Measurements from ENCODE around the gene SLC17A9. TPM values are rescaled to one million over a fixed set of nuclear protein-coding genes. Genes with fewer than 3 reads are reported as not detected.

The SLC17A9 gene
- total and polyA plus RNA-seq, 7 experiments from 2014 or later, result 0.44 to 12.6 (median 3.5) TPM

GRCh38 chr20:63014287-63014686 lies 61.8 kb downstream of the SLC17A9 start:
- H3K36me3 Mint-ChIP-seq, result peaks cover 0 to 13% (median 3%) of the 10 kb centered on the region in 5 donors
- no peak overlapping the region for H3K27ac ChIP-seq (ENCODE audit: low read depth, low read length)
- H3K36me3 ChIP-seq (ENCODE audit: control insufficient read depth in 2 of 3, insufficient read depth in 3 of 3, low read length in 3 of 3), result no peaks in the 10 kb centered on the region
- H3K4me3 ChIP-seq (ENCODE audit: low read length), result no peak overlapping the region
- H3K27ac Mint-ChIP-seq, result no peak overlapping the region
- no peak overlapping the region for H3K4me3 Mint-ChIP-seq
- CTCF ChIA-PET, result no interaction called here
- POLR2A ChIA-PET, result no interaction called here
- intact Hi-C loops (cut with micrococcal nuclease), result no loop called here
- DNase-seq (no peak), ATAC-seq (no peak)
- peaks cover 7 to 14% (median 11%) of the 10 kb centered on the region in 7 donors for H3K4me1 Mint-ChIP-seq
- no peaks in the 10 kb centered on the region for H3K27me3 ChIP-seq (ENCODE audit: control insufficient read depth in 2 of 2, insufficient read depth in 2 of 2, low read length in 2 of 2)
- H3K4me1 ChIP-seq (ENCODE audit: control insufficient read depth in 2 of 2, insufficient read depth in 2 of 2, low read length in 2 of 2), result peaks cover 9% of the 10 kb centered on the region in 2 donors
- peaks cover 3 to 27% (median 11%) of the 10 kb centered on the region in 11 donors for H3K9me3 Mint-ChIP-seq
- peaks cover 0 to 14% (median 0%) of the 10 kb centered on the region in 3 experiments for H3K9me3 ChIP-seq (ENCODE audit: control insufficient read depth in 2 of 3, low read length in 3 of 3)
- peaks cover 16 to 64% (median 29%) of the 10 kb centered on the region in 5 donors for H3K27me3 Mint-ChIP-seq

GRCh38 chr20:63014710-63015109 lies 62.2 kb downstream of the SLC17A9 start:
- peaks cover 3 to 27% (median 11%) of the 10 kb centered on the region in 11 donors for H3K9me3 Mint-ChIP-seq
- Histone ChIP-seq H3K27me3 (ENCODE audit: control insufficient read depth in 2 of 2, insufficient read depth in 2 of 2, low read length in 2 of 2) (no peaks in the 10 kb centered on the region), H3K4me1 (ENCODE audit: control insufficient read depth in 2 of 2, insufficient read depth in 2 of 2, low read length in 2 of 2) (peaks cover 4% of the 10 kb centered on the region in 2 donors), H3K27ac (ENCODE audit: low read depth, low read length) (no peak overlapping the region), H3K36me3 (ENCODE audit: control insufficient read depth in 2 of 3, insufficient read depth in 3 of 3, low read length in 3 of 3) (no peaks in the 10 kb centered on the region), H3K4me3 (ENCODE audit: low read length) (no peak overlapping the region), H3K9me3 (ENCODE audit: control insufficient read depth in 2 of 3, low read length in 3 of 3) (peaks cover 0 to 14% (median 0%) of the 10 kb centered on the region in 3 experiments)
- H3K27ac Mint-ChIP-seq, result peak overlapping the region in 1 of 9 donors; percentile 29
- ChIA-PET POLR2A (no interaction called here), CTCF (no interaction called here)
- peaks cover 0 to 13% (median 3%) of the 10 kb centered on the region in 5 donors for H3K36me3 Mint-ChIP-seq
- intact Hi-C loops (cut with micrococcal nuclease), result no loop called here
- H3K4me1 Mint-ChIP-seq, result peaks cover 8 to 13% (median 10%) of the 10 kb centered on the region in 7 donors
- no peak overlapping the region for H3K4me3 Mint-ChIP-seq
- H3K27me3 Mint-ChIP-seq, result peaks cover 16 to 64% (median 31%) of the 10 kb centered on the region in 5 donors
- ATAC-seq, result no peak
- no peak for DNase-seq

GRCh38 chr20:63015147-63015661 lies 62.7 kb downstream of the SLC17A9 start:
- peaks cover 3 to 24% (median 11%) of the 10 kb centered on the region in 11 donors for H3K9me3 Mint-ChIP-seq
- no peaks in the 10 kb centered on the region for H3K36me3 ChIP-seq (ENCODE audit: control insufficient read depth in 2 of 3, insufficient read depth in 3 of 3, low read length in 3 of 3)
- peaks cover 3 to 9% (median 8%) of the 10 kb centered on the region in 7 donors for H3K4me1 Mint-ChIP-seq
- no peaks in the 10 kb centered on the region for H3K4me1 ChIP-seq (ENCODE audit: control insufficient read depth in 2 of 2, insufficient read depth in 2 of 2, low read length in 2 of 2)
- H3K9me3 ChIP-seq (ENCODE audit: control insufficient read depth in 2 of 3, low read length in 3 of 3), result peaks cover 0 to 14% (median 0%) of the 10 kb centered on the region in 3 experiments
- DNase-seq, result no peak
- ChIA-PET CTCF (no interaction called here), POLR2A (no interaction called here)
- no peak overlapping the region for H3K27ac Mint-ChIP-seq
- no peak overlapping the region for H3K4me3 Mint-ChIP-seq
- no peak overlapping the region for H3K4me3 ChIP-seq (ENCODE audit: low read length)
- peaks cover 16 to 59% (median 29%) of the 10 kb centered on the region in 5 donors for H3K27me3 Mint-ChIP-seq
- intact Hi-C loops (cut with micrococcal nuclease), result no loop called here
- no peak for ATAC-seq
- H3K27me3 ChIP-seq (ENCODE audit: control insufficient read depth in 2 of 2, insufficient read depth in 2 of 2, low read length in 2 of 2), result no peaks in the 10 kb centered on the region
- H3K27ac ChIP-seq (ENCODE audit: low read depth, low read length), result no peak overlapping the region
- H3K36me3 Mint-ChIP-seq, result peaks cover 0 to 13% (median 3%) of the 10 kb centered on the region in 5 donors

- ATAC-seq (no peak), DNase-seq (peak in 1 of 9 donors; percentile 3)
- H3K4me1 ChIP-seq (ENCODE audit: control insufficient read depth in 2 of 2, insufficient read depth in 2 of 2, low read length in 2 of 2), result no peaks in the 10 kb centered on the region
- no peak overlapping the region for H3K27ac ChIP-seq (ENCODE audit: low read depth, low read length)
- Mint-ChIP-seq H3K4me3 (no peak overlapping the region), H3K27me3 (peaks cover 16 to 56% (median 29%) of the 10 kb centered on the region in 5 donors), H3K4me1 (peaks cover 0 to 6% (median 4%) of the 10 kb centered on the region in 7 donors), H3K9me3 (peaks cover 2 to 22% (median 11%) of the 10 kb centered on the region in 11 donors), H3K27ac (no peak overlapping the region), H3K36me3 (peaks cover 0 to 13% (median 3%) of the 10 kb centered on the region in 5 donors)
- H3K36me3 ChIP-seq (ENCODE audit: control insufficient read depth in 2 of 3, insufficient read depth in 3 of 3, low read length in 3 of 3), result no peaks in the 10 kb centered on the region
- CTCF ChIA-PET, result no interaction called here
- intact Hi-C loops (cut with micrococcal nuclease), result no loop called here
- H3K9me3 ChIP-seq (ENCODE audit: control insufficient read depth in 2 of 3, low read length in 3 of 3), result peaks cover 0 to 14% (median 0%) of the 10 kb centered on the region in 3 experiments
- POLR2A ChIA-PET, result no interaction called here
- no peak overlapping the region for H3K4me3 ChIP-seq (ENCODE audit: low read length)
- no peaks in the 10 kb centered on the region for H3K27me3 ChIP-seq (ENCODE audit: control insufficient read depth in 2 of 2, insufficient read depth in 2 of 2, low read length in 2 of 2)
These were observed 63.3 kb downstream of the SLC17A9 start for GRCh38 chr20:63015662-63016361.

- Histone ChIP-seq H3K27ac (ENCODE audit: low read depth, low read length) (no peak overlapping the region), H3K4me1 (ENCODE audit: control insufficient read depth in 2 of 2, insufficient read depth in 2 of 2, low read length in 2 of 2) (no peaks in the 10 kb centered on the region), H3K9me3 (ENCODE audit: control insufficient read depth in 2 of 3, low read length in 3 of 3) (peaks cover 0 to 14% (median 0%) of the 10 kb centered on the region in 3 experiments), H3K27me3 (ENCODE audit: control insufficient read depth in 2 of 2, insufficient read depth in 2 of 2, low read length in 2 of 2) (no peaks in the 10 kb centered on the region), H3K36me3 (ENCODE audit: control insufficient read depth in 2 of 3, insufficient read depth in 3 of 3, low read length in 3 of 3) (no peaks in the 10 kb centered on the region), H3K4me3 (ENCODE audit: low read length) (no peak overlapping the region)
- DNase-seq, result peak in 1 of 9 donors; percentile 5
- no peak overlapping the region for H3K4me3 Mint-ChIP-seq
- H3K27ac Mint-ChIP-seq, result no peak overlapping the region
- POLR2A ChIA-PET, result no interaction called here
- intact Hi-C loops (cut with micrococcal nuclease), result no loop called here
- H3K4me1 Mint-ChIP-seq, result peaks cover 0 to 6% (median 4%) of the 10 kb centered on the region in 7 donors
- no peak for ATAC-seq
- H3K36me3 Mint-ChIP-seq, result peaks cover 0 to 13% (median 3%) of the 10 kb centered on the region in 5 donors
- peaks cover 20 to 48% (median 29%) of the 10 kb centered on the region in 5 donors for H3K27me3 Mint-ChIP-seq
- CTCF ChIA-PET, result no interaction called here
- peaks cover 1 to 24% (median 11%) of the 10 kb centered on the region in 11 donors for H3K9me3 Mint-ChIP-seq
These were observed 64.1 kb downstream of the SLC17A9 start for GRCh38 chr20:63016514-63017075.

GRCh38 chr20:63017076-63017825 lies 64.7 kb downstream of the SLC17A9 start:
- Mint-ChIP-seq H3K4me3 (no peak overlapping the region), H3K4me1 (peaks cover 0 to 6% (median 4%) of the 10 kb centered on the region in 7 donors), H3K36me3 (peaks cover 0 to 13% (median 3%) of the 10 kb centered on the region in 5 donors), H3K9me3 (peaks cover 1 to 24% (median 11%) of the 10 kb centered on the region in 11 donors), H3K27ac (no peak overlapping the region), H3K27me3 (peaks cover 20 to 48% (median 29%) of the 10 kb centered on the region in 5 donors)
- Histone ChIP-seq H3K27me3 (ENCODE audit: control insufficient read depth in 2 of 2, insufficient read depth in 2 of 2, low read length in 2 of 2) (no peaks in the 10 kb centered on the region), H3K4me3 (ENCODE audit: low read length) (no peak overlapping the region), H3K27ac (ENCODE audit: low read depth, low read length) (no peak overlapping the region), H3K9me3 (ENCODE audit: control insufficient read depth in 2 of 3, low read length in 3 of 3) (peaks cover 0 to 14% (median 0%) of the 10 kb centered on the region in 3 experiments), H3K36me3 (ENCODE audit: control insufficient read depth in 2 of 3, insufficient read depth in 3 of 3, low read length in 3 of 3) (no peaks in the 10 kb centered on the region), H3K4me1 (ENCODE audit: control insufficient read depth in 2 of 2, insufficient read depth in 2 of 2, low read length in 2 of 2) (no peaks in the 10 kb centered on the region)
- DNase-seq (peak in 1 of 9 donors; percentile 1), ATAC-seq (no peak)
- ChIA-PET CTCF (no interaction called here), POLR2A (no interaction called here)
- intact Hi-C loops (cut with micrococcal nuclease), result no loop called here
